H1 (cell line): ENCODE measurements around the gene ZBTB4. TPM values are rescaled to one million over a fixed set of nuclear protein-coding genes. Genes with fewer than 3 reads are reported as not detected.

Experiments
- EP300 ChIP-seq, 2 experiments: IDR thresholded peaks; 1 replicate in 1 of 2; 2 replicates in 1 of 2; pipeline ENCODE4 v1.6.1; 2011 to 2012; ENCODE audit warnings: low read depth in 2 of 2, low read length in 2 of 2, mild to moderate bottlenecking in 2 of 2, borderline replicate concordance in 1 of 2, inconsistent platforms in 1 of 2, moderate library complexity in 1 of 2
- HDAC2 ChIP-seq, 2 experiments: fragments of 300-600 bp in 1 of 2; sonication (generic) in 1 of 2; IDR thresholded peaks; 2 replicates each; pipeline ENCODE4 v1.6.1; 2011 to 2012; ENCODE audit warnings: low read depth in 2 of 2, low read length in 2 of 2, mild to moderate bottlenecking in 2 of 2, moderate library complexity in 2 of 2, borderline replicate concordance in 1 of 2, inconsistent platforms in 1 of 2
- SAP30 ChIP-seq: fragments of 300-600 bp; sonication (generic); IDR thresholded peaks from 2 replicates; pipeline ENCODE4 v1.7.1; 2012; ENCODE audit warnings: low read length, moderate library complexity, mild to moderate bottlenecking, inconsistent platforms; ENCODE audit not compliant: insufficient read depth, insufficient replicate concordance
- polyA plus RNA-seq, 7 experiments: library from polyadenylated mRNA; depleted of rRNA in 3 of 7; stranded (reverse) in 5 of 7; unstranded in 2 of 7; fragments of >200 nt in 5 of 7; fragments of 200-250 nt in 2 of 7; gene quantifications; 1 replicate in 5 of 7; 2 replicates in 1 of 7; 4 replicates in 1 of 7; pipeline versions ENCODE4 v1.2.1 to v1.2.3, GENCODE V29; 2011 to 2013; ENCODE audit warnings: missing spikeins in 2 of 7, mixed read lengths in 2 of 7
- total RNA-seq: library from RNA; stranded (reverse); fragmentation: NEBNext Ultra II Directional; extraction: Animal tissue kit (Norgen Biotek cat#: 25700); gene quantifications from 2 replicates; pipeline ENCODE4 v1.2.1, GENCODE V29; 2021

Gene ZBTB4
- total and polyA plus RNA-seq, 2 of the 8 experiments (the other 6 are each of a cell fraction or from before 2014, with no cell fraction given), result 5.9 to 10.1 TPM

DNA sequence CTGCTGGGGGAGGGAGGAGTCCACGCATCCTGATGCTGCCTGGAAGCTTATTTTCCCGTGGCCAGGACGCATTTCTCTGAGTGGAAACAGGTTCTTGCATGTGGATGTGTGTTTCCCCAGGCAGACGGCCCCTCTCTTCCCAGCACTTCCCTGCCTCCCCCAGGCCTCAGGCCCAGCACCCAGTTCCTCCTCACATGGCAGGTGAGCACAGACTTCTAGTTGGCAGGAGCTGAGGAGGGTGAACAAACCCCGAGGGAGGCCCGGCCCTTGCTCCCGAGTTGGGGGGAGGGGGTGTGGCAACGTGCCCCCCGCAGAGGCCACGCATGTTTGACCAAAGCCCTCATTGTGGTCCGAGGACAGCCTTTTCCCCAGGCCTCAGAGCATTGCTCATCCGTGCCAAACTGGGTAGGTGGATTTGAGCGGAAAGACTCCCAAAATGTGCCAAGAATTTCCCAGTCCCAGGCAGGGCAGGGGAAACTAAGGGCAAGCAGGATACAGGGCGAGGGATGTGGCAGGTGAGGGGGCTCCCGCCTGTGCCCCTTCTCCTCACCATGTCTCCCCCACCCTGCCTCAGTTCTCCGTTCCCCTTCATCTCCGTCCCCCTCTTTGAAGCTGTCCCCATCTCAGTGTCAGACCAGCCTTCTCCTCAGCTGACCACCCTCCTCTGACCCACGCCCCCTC lies 60.8 kb downstream of the ZBTB4 start (continued):
- no peak for TF ChIP-seq EP300 (IDR thresholded peaks at IDR 0.05; ENCODE audit: borderline replicate concordance in 1 of 2, low read depth in 2 of 2, low read length in 2 of 2)
- no peak for TF ChIP-seq HDAC2 (IDR thresholded peaks at IDR 0.05; ENCODE audit: borderline replicate concordance in 1 of 2, low read depth in 2 of 2, low read length in 2 of 2)
- TF ChIP-seq SAP30, result no peak
